A673 (cell line): ENCODE measurements around the gene MDFI.
"Not testable (repeated sequence)": the region's sequence is repeated elsewhere in the genome, so short reads cannot be mapped to it uniquely, and the experiment has no call there.

Source experiments
- CTCF ChIP-seq: fragments of 300-800, 200-600 bp; sonication (generic); conservative IDR thresholded peaks from 2 replicates; pipeline ENCODE4 v1.5.1; 2017; ENCODE audit warnings: low read depth, mild to moderate bottlenecking, antibody characterized with exemption, low read length, moderate library complexity, mixed read lengths
- EZH2 ChIP-seq: fragments of 200-600 bp; sonication (generic); IDR thresholded peaks from 2 replicates; pipeline ENCODE4 v1.6.1; 2017; ENCODE audit warnings: borderline replicate concordance, low read depth, mild to moderate bottlenecking, mixed read lengths, antibody characterized with exemption, low read length; ENCODE audit not compliant: poor library complexity, severe bottlenecking

GRCh38 chr6:41619193-41619592 is 19.1 kb upstream of the MDFI start:
- TF ChIP-seq CTCF, EZH2: not testable (repeated sequence)
